Mesenteric fat pad (tissue), 1 donor: ENCODE data around the gene CR1L. TPM values are rescaled to one million over a fixed set of nuclear protein-coding genes. Genes with fewer than 3 reads are reported as not detected.
"Not testable (repeated sequence)": the region's sequence is repeated elsewhere in the genome, so short reads cannot be mapped to it uniquely, and the experiment has no call there.

Source experiments
- DNase-seq: peaks from one replicate; pipeline ENCODE4 v3.0.0-alpha.2; 2020; ENCODE audit warnings: low spot score
- total RNA-seq: library from RNA; stranded (reverse); fragmentation: NEBNext Ultra II Directional; extraction: Animal tissue kit (Norgen Biotek cat#: 25700); gene quantifications from one replicate; pipeline ENCODE4 v1.2.1, GENCODE V29; 2021
- donor health status: DM: yes; HTN: yes; CAD: no.

Gene CR1L
- total RNA-seq, 1 donor from 2014 or later: 0.71 TPM

GRCh38 chr1:207680590-207681388 lies 35.9 kb downstream of the CR1L start:
- not testable (repeated sequence) for DNase-seq

GRCh38 chr1:207682872-207683434 lies 38.0 kb downstream of the CR1L start:
- DNase-seq: not testable (repeated sequence)

GRCh38 chr1:207690551-207690950 lies 45.6 kb downstream of the CR1L start:
- DNase-seq: not testable (repeated sequence)

DNA sequence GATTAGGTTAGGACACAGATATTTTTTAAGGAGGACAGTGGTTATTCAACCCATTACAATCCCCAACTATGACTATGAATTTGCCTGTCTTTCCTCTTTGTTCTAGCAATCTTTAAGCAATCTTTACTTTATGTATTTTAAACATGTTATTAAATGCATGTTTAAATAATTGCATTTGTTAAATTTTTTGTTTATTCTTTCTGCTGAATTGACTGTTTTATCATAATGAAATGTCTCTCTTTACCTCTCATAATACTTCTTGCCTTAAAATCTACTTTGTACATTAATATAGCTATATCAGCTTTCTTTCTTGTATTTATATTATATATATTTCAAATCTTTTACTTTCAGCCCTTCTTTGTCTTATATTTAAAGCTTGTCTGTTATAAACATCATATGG lies 46.1 kb downstream of the CR1L start:
- DNase-seq: no peak

GRCh38 chr1:207691841-207692240 lies 46.9 kb downstream of the CR1L start:
- no peak for DNase-seq

DNA sequence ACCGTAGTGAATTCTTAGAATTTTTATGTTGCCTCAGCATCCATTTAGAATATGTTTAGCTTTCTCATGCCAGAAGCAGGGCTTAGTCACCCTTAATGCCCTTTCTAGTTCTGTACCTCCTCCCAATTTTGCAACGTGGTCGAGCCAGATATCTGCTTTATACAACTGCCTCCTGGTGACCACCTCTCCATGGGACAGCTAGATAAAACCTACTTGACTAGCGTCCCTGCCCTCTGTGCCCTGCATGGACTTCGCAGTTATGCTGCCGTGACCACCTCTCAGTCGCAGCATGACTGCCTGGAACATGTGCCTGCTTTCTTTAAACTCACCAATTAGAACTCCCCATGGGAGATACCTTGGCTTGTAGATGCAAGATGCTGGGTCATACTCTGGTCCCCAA lies 47.4 kb downstream of the CR1L start:
- DNase-seq: not testable (repeated sequence)

- no peak for DNase-seq
These were observed 51.0 kb downstream of the CR1L start for GRCh38 chr1:207695891-207696290.

DNA sequence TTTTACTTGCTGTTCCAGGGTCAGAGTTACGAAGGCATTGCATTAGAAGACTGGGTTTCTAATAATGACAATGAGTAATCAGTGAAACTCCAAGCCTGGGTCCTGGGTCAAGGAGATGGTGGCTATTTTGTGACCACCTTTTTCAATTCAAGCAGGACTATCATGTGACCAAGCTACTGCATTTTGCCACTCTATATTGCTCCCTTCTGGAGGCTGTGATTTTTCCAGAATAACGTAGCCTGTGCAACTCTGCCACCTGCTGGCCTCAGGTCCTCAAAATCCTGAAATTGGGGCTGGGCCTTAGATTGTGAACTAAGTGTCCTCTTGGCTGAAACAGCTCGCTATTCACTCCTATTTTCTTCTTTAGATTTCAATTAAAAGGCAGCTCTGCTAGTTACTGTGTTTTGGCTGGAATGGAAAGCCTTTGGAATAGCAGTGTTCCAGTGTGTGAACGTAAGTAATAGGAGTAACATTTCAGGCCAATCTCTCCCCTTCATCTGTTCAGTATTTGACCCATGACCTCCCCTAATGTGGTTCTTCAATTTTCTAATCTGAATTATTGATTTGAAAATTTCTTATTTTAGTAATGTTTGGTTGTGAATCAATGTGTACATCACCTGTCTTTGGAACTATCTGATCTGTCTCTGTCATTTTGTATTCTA lies 54.0 kb downstream of the CR1L start:
- no peak for DNase-seq

DNA sequence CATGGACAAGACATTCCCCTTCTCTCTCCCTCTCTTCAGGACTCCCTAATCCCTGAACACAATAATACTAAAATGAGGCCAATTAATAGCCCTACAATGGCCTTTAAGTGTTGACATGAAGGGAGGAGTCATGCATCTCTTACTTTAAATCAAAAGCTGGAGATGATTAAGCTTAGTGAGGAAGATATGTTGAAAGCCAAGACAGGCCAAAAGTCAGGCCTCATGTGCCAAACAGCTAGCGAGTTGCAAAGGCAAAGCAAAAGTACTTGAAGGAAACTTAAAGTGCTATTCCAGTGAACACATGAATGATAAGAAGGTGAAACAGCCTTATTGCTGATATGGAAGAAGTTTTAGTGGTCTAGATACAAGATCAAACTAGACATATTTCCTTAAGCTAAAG lies 57.4 kb downstream of the CR1L start:
- no peak for DNase-seq

GRCh38 chr1:207703712-207704111 lies 58.8 kb downstream of the CR1L start:
- no peak for DNase-seq

- DNase-seq: not testable (repeated sequence)
These were observed 63.1 kb downstream of the CR1L start for GRCh38 chr1:207708004-207708403.

DNA sequence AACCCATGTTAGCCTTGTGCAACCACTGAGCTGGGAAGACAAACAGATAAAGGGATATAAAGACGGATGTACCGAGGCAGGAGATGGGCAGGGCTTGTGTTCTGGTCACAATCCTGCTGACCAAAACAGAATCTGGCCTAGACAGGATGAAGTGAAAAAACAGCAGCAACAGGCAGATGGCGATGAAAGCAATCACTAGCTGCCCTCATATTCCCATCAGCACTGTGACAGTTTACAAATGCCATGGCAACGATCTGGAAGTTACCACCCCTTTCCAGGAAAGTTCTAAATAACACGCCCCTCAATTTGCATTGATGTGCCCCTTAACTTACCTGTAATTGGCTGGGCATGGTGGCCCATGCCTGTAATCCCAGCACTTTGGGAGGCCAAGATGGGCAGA lies 66.4 kb downstream of the CR1L start:
- no peak for DNase-seq

GRCh38 chr1:207712701-207713100 lies 67.8 kb downstream of the CR1L start:
- DNase-seq: not testable (repeated sequence)

- DNase-seq: no peak
These were observed 68.6 kb downstream of the CR1L start for GRCh38 chr1:207713529-207713928.

DNA sequence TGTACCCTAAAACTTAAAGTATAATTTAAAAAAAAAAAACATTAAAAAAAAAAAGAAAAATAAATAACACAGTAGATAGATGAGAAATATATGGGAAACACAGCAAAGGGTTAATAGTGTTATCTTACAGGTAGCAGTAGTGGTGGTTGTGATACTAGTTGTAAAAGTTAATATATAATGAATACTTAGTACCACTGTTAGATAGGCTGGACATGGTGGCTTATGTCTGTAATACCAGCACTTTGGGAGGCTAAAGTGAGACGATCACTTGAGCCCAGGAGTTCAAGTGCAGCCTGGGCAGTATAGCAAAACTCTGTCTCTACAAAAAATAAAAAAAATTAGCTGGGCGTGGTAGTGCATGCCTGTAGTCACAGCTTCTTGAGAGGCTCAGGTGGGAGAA lies 74.3 kb downstream of the CR1L start:
- DNase-seq: no peak

DNA sequence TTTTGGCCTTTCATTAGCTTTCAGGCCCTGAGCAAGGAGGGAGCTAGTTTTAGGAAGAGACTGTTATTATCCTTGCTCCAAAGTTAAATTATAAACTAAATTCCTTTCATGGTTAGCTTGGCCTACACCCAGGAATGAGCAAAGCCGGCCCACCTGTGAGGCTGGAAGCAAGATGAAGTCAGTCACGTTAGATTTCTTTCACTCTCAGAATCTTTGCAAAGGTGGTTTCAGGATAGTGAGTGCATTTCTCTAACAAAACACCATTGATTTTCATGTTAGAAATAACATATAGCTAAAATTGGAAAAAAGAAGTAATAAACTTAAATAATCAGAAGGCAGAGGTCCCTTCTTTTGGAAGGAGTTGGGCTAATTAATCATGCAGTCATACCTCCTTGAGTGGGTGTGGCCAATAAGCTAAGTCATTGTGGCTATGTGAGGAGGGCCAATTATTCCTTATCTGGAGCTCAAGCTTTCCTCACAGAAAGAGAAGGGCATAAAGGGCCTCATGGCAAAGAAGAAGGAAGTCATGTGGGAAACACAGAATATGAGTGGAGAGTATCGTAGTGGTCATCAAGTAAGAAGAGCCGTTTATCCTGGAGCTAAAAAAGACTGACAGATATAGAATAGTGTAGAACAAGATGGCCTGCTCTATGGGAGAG lies 83.4 kb downstream of the CR1L start:
- DNase-seq: not testable (repeated sequence)

- not testable (repeated sequence) for DNase-seq
These were observed 92.7 kb downstream of the CR1L start for GRCh38 chr1:207737503-207738157.

GRCh38 chr1:207738158-207738659 lies 93.3 kb downstream of the CR1L start:
- DNase-seq: not testable (repeated sequence)

GRCh38 chr1:207740207-207740606 lies 95.3 kb downstream of the CR1L start:
- DNase-seq: no peak

GRCh38 chr1:207742850-207743555 lies 98.1 kb downstream of the CR1L start:
- DNase-seq: no peak
